ENCODE measurements around the gene MMP2.

GRCh38 chr16:55488306-55488705 lies 9.3 kb downstream of the MMP2 start:
- TF ChIP-seq POLR2A (IDR thresholded peaks at IDR 0.05; ENCODE audit: control extremely low read depth in 1 of 2, low read depth in 2 of 2, low read length in 2 of 2), result no peak
- TF ChIP-seq USF2 (IDR thresholded peaks at IDR 0.05; ENCODE audit: low read length), result no peak
- no peak for TF ChIP-seq KDM1A (IDR thresholded peaks at IDR 0.05; ENCODE audit: borderline replicate concordance, low read length)
